Measurements from ENCODE around the gene AP1B1.
"Not testable (repeated sequence)": the region's sequence is repeated elsewhere in the genome, so short reads cannot be mapped to it uniquely, and the experiment has no call there.

The AP1B1 gene

GRCh38 chr22:29386708-29387107 is 1.7 kb downstream of the AP1B1 start:
- no peak for DNase-seq

DNA sequence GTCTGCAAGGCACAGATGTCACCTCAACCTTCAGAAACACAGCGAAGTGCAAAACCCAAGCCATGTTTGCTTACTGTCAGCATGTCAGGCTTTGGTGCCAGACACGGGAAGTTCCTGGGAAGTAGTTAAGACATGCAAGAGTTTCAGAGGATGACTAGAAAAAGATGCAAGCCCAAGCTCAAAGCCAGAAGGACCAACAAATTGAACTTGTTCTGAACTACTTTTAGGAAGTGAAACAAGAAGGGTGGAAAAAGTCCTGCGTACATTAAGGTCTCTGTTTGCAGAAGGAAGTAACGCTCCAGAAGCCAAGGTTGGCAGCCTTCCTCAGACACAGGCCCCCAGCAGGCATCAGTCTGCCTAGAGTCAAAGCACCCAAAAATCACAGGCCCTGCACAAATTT is 2.6 kb downstream of the AP1B1 start:
- DNase-seq, result no peak

GRCh38 chr22:29385151-29385704 is 3.1 kb downstream of the AP1B1 start:
- DNase-seq, result no peak

DNA sequence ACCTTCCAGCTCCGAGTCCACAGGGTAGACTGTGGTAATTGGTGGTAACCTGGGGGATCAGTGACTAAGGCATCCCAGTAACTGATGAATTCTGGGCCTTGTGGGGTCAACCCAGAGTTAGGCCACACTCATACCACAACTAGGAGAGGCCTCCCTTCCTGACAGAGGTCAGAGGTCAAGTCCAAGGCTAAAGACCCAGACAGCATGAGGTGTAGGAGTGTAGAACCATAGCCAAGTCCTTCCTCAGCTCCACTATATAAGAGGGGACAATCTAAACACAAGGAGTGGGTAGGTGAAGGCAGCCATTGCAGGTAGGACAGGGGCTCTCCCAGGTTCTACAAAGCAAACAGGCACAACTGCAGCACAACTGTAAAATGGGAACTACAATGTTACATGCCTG is 4.6 kb downstream of the AP1B1 start:
- no peak for DNase-seq

- no peak for DNase-seq
These were observed 5.6 kb downstream of the AP1B1 start for GRCh38 chr22:29382580-29383302.

GRCh38 chr22:29380856-29381255 is 7.5 kb downstream of the AP1B1 start:
- no peak for DNase-seq

GRCh38 chr22:29380032-29380781 is 8.2 kb downstream of the AP1B1 start:
- no peak for DNase-seq

GRCh38 chr22:29379258-29379657 is 9.1 kb downstream of the AP1B1 start:
- DNase-seq, result no peak

GRCh38 chr22:29377979-29378378 is 10.4 kb downstream of the AP1B1 start:
- DNase-seq, result no peak

DNA sequence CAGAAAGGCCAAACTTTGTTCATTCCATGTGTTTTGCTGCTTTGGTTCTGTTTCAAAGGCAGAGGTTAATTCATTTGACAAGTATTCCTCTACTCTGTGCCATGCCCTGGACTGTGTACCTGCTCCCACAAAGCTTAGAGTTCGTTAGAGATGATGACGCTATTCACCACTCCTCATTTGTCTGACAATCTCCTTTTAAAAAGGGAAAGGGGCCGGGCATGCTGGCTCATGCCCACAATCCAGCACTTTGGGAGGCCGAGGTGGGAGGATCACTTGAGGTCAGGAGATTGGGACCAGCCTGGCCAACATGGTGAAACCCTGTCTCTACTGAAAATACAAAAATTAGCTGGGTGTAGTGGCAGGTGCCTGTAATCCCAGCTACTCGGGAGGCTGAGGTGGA is 11.7 kb downstream of the AP1B1 start:
- DNase-seq, result not testable (repeated sequence)

DNA sequence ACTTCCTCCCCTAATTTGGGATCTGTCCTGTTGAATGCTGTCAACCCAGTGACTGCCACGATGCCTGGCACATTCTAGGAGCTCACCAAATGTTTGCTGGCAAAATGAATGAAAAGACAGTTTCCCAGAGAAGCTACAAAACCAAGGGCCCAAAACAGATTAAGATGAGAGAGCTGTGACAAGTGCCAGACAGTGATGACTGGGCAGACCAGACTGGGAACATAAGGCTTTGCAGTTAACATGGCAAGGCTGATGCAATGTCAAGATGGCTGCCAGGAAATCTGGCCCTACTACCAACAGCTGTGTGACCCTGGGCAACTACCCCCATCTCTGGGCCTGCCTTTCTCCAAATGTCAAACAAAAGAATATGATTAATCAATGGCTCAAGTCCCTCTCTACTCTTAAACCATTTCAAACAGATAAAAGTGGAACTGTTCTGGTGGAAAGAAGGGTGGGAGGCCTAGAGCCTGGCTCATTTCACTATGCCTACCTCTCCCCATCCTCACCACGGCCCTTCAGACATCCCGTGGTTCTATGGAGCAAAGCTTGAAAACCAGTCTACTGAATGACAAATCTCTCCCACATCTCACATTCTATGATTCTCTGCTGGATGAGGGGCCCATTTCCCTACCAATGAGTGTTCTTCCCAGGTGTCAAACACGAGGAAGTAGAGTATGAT is 12.8 kb downstream of the AP1B1 start:
- no peak for DNase-seq

DNA sequence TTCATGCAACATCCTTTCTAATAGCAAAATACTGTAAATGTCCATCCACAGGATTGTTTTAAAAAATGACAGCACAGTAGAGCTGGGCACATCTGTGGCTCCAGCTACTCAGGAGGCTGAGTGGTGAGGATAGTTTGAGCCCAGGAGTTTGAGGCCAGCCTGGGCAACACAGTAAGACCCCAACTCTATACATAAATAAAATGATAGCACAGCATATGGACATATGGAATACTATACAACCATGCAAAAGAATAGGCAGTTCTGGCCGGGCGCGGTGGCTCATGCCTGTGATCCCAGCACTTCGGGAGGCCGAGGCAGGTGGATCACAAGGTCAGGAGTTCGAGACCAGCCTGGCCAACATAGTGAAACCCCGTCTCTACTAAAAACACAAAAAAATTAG is 13.6 kb downstream of the AP1B1 start:
- not testable (repeated sequence) for DNase-seq

DNA sequence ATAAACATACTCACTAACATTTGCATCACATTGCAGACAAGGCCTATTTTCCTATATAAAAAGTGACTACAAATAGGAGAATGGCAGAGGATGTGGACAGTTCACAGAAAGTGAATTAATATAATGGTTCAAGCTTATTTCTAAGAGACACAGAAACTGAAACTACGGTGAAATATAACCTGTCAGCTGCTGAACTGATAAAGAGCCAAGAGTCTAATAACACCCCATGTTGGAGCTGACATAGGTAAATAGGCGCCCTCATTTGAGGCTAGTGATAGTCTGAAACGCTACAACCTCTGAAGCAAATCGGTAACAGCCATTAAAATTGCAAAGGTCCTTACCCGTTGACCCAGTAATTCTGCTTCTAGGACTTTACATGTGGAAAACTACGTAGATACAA is 14.0 kb downstream of the AP1B1 start:
- no peak for DNase-seq

DNA sequence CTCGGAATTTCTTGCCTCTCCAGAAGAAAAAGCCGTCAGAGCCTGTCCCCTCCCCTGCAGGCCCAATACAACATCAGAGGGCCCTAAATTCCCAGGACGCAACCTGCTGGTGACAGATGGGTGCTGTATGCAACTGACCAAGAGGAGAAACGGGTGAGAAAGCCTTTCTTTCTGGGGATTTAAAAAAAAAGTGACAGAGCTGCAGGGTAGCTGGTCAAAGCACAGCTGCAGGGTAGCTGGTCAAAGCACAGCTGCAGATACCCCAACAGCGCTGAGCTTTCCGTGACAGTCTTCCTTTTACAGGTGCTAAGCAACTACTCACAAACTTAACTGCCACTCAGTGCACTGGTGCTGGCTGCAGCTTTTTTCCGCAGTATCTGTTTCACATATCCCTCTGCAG is 17.8 kb downstream of the AP1B1 start:
- DNase-seq, result no peak

GRCh38 chr22:29369460-29369859 is 18.9 kb downstream of the AP1B1 start:
- DNase-seq, result no peak

DNA sequence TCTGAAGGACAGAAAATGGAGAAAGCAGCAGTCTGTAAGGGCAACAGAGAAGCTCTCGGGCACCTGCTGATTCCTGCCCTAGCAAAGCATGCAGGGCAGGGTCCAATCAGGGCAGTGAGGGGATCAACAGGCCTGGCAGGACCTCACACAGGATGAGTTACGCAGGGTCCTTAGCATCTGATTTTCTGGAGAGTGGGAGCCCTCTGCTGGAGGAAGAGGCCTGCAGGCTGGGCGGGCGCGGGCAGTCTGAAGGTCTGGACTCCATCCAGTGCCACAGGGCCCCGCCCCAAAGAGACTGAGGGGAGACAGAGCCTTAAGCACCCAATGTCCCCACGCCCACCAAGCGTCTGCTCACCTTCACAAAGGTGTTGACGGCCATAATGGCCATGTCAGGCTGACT is 28.9 kb downstream of the AP1B1 start:
- DNase-seq, result no peak

DNA sequence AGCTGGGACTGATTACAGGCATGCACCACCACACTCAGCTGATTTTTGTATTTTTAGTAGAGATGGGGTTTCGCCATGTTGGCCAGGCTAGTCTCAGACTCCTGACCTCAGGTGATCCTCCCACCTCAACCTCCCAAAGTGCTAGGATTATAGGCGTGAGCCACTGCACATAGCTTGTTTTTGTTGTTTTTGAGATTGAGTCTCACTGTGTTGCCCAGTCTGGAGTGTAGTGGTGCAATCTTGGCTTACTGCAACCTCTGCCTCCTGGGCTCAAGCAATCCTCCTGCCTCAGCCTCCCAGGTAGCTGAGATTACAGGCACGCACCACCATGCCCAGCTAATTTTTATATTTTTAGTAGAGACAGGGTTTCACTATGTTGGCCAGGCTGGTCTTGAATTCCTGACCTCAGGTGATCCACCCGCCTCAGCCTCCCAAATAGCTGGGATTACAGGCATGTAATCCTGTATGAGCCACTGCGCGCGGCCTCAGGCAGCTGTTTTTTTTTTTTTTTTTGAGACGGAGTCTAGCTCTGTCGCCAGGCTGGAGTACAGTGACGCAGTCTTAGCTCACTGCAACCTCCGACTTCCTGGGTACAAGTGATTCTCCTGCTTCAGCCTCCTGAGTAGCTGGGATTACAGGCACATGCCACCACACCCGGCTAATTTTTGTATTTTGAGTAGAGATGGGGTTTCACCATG is 31.0 kb downstream of the AP1B1 start:
- DNase-seq, result not testable (repeated sequence)

- DNase-seq, result no peak
These were observed 34.5 kb downstream of the AP1B1 start for GRCh38 chr22:29353860-29354259.

DNA sequence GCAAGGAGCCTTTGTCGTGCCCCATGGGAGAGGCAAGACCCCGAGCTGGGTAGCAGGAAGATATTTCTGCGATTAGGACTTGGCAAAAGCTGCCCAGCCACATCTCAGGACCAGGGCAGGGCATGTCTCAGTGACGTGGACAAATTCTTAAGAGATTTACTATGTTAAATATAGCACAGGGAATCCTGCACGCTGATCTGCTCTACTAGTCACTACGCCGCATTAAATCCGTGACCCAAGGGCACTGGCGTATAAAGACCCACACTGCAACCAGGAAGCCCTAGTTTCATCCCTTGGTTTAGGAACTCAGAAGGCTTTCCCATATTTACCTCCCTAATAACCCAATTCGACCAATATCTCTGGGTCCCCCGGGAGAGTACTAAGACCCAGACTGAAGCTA is 35.1 kb downstream of the AP1B1 start:
- no peak for DNase-seq

GRCh38 chr22:29352778-29353177 is 35.6 kb downstream of the AP1B1 start:
- no peak for DNase-seq

DNA sequence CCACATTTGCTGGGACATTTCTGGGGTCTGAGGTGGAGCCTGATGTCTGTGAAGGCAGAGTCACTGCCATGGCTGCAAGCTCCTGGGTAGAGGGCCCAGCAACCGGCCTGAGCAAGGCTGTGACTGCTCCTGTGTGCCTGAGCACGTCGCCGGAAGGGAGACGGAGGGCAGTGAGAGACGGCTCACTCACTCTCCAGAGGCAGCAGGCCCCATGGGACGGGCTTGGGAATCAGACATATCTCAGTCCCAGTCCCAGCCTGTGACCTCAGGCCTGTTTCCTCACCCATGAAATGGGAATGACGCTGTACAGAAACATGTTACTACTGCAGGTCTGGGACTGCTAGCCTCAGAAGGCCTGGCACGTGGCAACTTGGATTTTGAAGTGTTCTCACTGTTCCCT is 36.5 kb downstream of the AP1B1 start:
- no peak for DNase-seq

GRCh38 chr22:29351042-29351441 is 37.3 kb downstream of the AP1B1 start:
- DNase-seq, result no peak

- no peak for DNase-seq
These were observed 39.4 kb downstream of the AP1B1 start for GRCh38 chr22:29348956-29349355.
